Progenitor cell of endocrine pancreas (in vitro differentiated cells): Measurements from ENCODE around the gene DTNB. TPM values are rescaled to one million over a fixed set of nuclear protein-coding genes. Genes with fewer than 3 reads are reported as not detected.
A peak's percentile ranks its signal among the peaks of the same experiment; 100 is the strongest.

Source experiments
- DNase-seq: peaks from one replicate; pipeline ENCODE4 v3.0.0; 2021; ENCODE audit warnings: low spot score; ENCODE audit not compliant: unreplicated experiment
- H3K27ac Mint-ChIP-seq: 2 replicates; pipeline ENCODE4 v1.8.0; 2021; ENCODE audit warnings: mild to moderate bottlenecking, moderate library complexity, mixed read lengths
- H3K27me3 Mint-ChIP-seq: 2 replicates; pipeline ENCODE4 v1.8.0; 2021; ENCODE audit warnings: mixed read lengths
- H3K36me3 Mint-ChIP-seq: 2 replicates; pipeline ENCODE4 v1.8.0; 2022; ENCODE audit warnings: mixed read lengths; ENCODE audit not compliant: insufficient read depth
- H3K4me1 Mint-ChIP-seq: 2 replicates; pipeline ENCODE4 v1.8.0; 2021; ENCODE audit warnings: low read depth, mixed read lengths
- H3K4me3 Mint-ChIP-seq: 2 replicates; pipeline ENCODE4 v1.8.0; 2021; ENCODE audit warnings: low read depth, mild to moderate bottlenecking, moderate library complexity, mixed read lengths
- H3K9me3 Mint-ChIP-seq: 2 replicates; pipeline ENCODE4 v1.8.0; 2021; ENCODE audit warnings: low read depth, mixed read lengths
- total RNA-seq: library from RNA; stranded (reverse); gene quantifications from 2 replicates; pipeline ENCODE4 v1.2.1, GENCODE V29; 2021
- TF ChIP-seq, protein P1 (sequence below): fragments of 200-600 bp; sonication (generic); IDR thresholded peaks from one replicate; pipeline ENCODE4 v1.5.0; 2021; ENCODE audit warnings: antibody characterized with exemption, mild to moderate bottlenecking; ENCODE audit not compliant: unreplicated experiment

DTNB gene
- total RNA-seq, 1 donor from 2014 or later: 29.3 TPM

DNA sequence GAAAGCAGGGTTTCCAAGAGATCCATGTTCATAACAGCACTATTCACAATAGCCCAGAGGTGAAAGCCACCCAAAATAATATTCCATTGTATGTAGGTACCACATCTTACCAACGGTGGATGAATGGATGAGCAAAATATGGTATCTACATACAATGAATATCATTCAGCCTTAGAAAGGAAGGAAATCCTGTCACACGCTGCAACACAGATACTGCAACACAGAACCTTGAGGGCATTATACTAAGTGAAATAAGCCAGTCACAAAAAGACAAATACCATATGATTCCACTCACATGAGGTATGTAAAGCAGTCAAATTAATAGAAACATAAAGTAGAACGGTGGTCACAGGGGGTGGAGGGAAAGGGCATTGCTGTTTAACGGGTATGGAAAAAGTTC, 155.7 kb downstream of the DTNB start:
- H3K27me3 Mint-ChIP-seq: no peaks in the 10 kb centered on the region
- TF ChIP-seq, protein P1, sequence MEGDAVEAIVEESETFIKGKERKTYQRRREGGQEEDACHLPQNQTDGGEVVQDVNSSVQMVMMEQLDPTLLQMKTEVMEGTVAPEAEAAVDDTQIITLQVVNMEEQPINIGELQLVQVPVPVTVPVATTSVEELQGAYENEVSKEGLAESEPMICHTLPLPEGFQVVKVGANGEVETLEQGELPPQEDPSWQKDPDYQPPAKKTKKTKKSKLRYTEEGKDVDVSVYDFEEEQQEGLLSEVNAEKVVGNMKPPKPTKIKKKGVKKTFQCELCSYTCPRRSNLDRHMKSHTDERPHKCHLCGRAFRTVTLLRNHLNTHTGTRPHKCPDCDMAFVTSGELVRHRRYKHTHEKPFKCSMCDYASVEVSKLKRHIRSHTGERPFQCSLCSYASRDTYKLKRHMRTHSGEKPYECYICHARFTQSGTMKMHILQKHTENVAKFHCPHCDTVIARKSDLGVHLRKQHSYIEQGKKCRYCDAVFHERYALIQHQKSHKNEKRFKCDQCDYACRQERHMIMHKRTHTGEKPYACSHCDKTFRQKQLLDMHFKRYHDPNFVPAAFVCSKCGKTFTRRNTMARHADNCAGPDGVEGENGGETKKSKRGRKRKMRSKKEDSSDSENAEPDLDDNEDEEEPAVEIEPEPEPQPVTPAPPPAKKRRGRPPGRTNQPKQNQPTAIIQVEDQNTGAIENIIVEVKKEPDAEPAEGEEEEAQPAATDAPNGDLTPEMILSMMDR: no peak
- H3K36me3 Mint-ChIP-seq: peaks cover 2% of the 10 kb centered on the region
- peaks cover 17% of the 10 kb centered on the region for H3K4me1 Mint-ChIP-seq
- DNase-seq: no peak
- no peak overlapping the region for H3K4me3 Mint-ChIP-seq
- no peaks in the 10 kb centered on the region for H3K9me3 Mint-ChIP-seq
- H3K27ac Mint-ChIP-seq: no peak overlapping the region

DNA sequence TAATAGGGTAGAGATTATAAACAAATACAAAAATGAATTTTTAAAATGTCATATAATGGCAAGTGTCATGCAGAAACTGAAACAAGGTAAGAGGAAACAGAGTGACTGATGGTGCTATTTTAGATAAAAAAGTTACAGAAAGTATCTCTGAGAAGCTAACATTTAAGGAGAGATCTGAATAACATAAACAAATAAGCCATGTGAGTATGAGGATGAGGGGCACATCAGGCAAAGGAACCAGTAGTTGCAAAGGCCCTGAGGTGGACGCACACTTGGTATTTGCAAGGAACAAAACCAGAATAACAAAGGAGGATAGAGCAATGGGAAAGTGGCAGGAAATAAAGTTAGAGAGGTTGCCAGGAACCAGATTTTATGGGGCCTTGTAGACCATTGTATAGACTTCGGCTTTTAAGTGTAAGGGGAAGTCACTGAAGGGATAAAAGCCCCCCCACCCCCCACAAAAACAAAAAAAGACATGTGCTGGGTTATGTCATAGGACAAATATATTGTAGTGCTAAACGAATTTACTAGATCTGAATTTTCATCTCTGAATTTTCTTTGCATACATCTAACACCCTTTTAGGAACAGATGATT, 159.2 kb downstream of the DTNB start:
- TF ChIP-seq, protein P1: no peak
- H3K27ac Mint-ChIP-seq: no peak overlapping the region
- H3K4me1 Mint-ChIP-seq: peaks cover 13% of the 10 kb centered on the region
- DNase-seq: no peak
- peaks cover 4% of the 10 kb centered on the region for H3K9me3 Mint-ChIP-seq
- no peak overlapping the region for H3K4me3 Mint-ChIP-seq
- no peaks in the 10 kb centered on the region for H3K27me3 Mint-ChIP-seq
- peaks cover 6% of the 10 kb centered on the region for H3K36me3 Mint-ChIP-seq

DNA sequence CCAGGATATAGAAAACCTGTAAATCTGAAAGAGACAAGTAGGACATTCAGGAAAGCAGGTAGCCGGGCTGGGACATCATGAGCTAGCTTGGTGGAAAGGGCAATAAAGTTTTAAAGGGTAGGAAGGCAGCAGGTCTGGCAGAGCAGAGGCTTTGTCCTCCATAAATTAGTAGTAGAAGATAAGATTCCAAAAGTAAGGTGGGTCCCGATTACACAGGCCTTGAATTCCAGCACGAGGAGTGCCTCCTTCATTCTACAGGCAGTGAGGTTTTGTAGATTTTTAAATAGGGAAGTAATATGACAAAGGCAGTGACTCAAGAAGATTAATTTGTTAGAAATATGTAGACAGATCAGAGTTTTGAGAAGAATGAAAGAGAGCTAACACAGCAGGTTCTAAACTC, 160.7 kb downstream of the DTNB start:
- H3K4me3 Mint-ChIP-seq: no peak overlapping the region
- TF ChIP-seq, protein P1: no peak
- H3K36me3 Mint-ChIP-seq: peaks cover 7% of the 10 kb centered on the region
- H3K9me3 Mint-ChIP-seq: peaks cover 4% of the 10 kb centered on the region
- peaks cover 13% of the 10 kb centered on the region for H3K4me1 Mint-ChIP-seq
- peak overlapping the region; percentile 84 for H3K27ac Mint-ChIP-seq
- H3K27me3 Mint-ChIP-seq: no peaks in the 10 kb centered on the region
- no peak for DNase-seq

DNA sequence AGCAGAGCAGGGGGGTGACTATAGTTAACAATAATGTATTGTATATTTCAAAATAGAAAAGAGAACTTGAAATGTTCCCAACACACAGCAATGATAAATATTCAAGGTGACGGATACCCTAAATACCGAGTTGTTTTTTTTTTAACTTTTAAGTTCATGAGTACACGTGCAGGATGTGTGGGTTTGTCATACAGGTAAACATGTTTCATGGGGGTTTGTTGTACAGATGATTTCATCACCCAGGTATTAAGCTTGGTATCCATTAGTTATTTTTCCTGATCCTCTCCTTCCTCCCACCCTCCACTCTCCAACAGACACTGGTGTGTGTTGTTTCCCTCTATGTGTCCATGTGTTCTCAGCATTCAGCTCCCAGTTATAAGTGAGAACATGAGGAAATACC, 167.2 kb downstream of the DTNB start:
- TF ChIP-seq, protein P1: no peak
- no peak overlapping the region for H3K27ac Mint-ChIP-seq
- no peak for DNase-seq
- peaks cover 4% of the 10 kb centered on the region for H3K9me3 Mint-ChIP-seq
- peaks cover 7% of the 10 kb centered on the region for H3K36me3 Mint-ChIP-seq
- no peaks in the 10 kb centered on the region for H3K4me1 Mint-ChIP-seq
- H3K4me3 Mint-ChIP-seq: no peak overlapping the region
- H3K27me3 Mint-ChIP-seq: no peaks in the 10 kb centered on the region

DNA sequence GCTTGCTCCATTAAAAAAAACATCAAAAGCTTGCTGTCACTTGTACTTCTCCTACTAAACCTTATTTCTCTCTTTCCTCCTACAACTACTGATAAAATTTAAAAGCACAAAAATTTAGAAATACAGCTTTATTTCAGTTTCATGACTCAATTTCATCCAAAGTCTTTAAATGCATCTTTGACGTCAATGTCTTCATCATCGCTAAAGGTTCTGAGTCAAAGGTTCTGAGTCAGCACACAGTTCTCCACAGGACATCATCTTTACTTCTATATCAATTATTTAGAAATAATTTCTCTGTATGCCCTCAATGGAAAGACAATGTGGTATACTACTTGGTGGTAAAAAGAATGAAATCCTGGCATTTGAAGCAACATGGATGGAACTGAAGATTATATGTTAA, 167.8 kb downstream of the DTNB start:
- Mint-ChIP-seq H3K27me3 (no peaks in the 10 kb centered on the region), H3K4me1 (no peaks in the 10 kb centered on the region), H3K27ac (no peak overlapping the region), H3K4me3 (no peak overlapping the region), H3K36me3 (peaks cover 7% of the 10 kb centered on the region), H3K9me3 (peaks cover 4% of the 10 kb centered on the region)
- DNase-seq: no peak
- TF ChIP-seq, protein P1: no peak
